H54 (cell line): Measurements from ENCODE around the gene IFNA7.
"Not testable (repeated sequence)": the region's sequence is repeated elsewhere in the genome, so short reads cannot be mapped to it uniquely, and the experiment has no call there.

Experiments
- DNase-seq: peaks from one replicate; pipeline ENCODE4 v3.0.0; 2011; ENCODE audit warnings: low spot score, mixed read lengths; ENCODE audit not compliant: insufficient read length
- FAIRE-seq: peaks from 3 replicates; lab custom pipeline; 2011; peaks lifted over from hg19 to GRCh38; lab: Jason Lieb, UNC
- POLR2A ChIP-seq: IDR thresholded peaks from 2 replicates; pipeline ENCODE4 v1.6.1; 2011; ENCODE audit warnings: low read depth, mild to moderate bottlenecking, low read length

The IFNA7 gene

DNA sequence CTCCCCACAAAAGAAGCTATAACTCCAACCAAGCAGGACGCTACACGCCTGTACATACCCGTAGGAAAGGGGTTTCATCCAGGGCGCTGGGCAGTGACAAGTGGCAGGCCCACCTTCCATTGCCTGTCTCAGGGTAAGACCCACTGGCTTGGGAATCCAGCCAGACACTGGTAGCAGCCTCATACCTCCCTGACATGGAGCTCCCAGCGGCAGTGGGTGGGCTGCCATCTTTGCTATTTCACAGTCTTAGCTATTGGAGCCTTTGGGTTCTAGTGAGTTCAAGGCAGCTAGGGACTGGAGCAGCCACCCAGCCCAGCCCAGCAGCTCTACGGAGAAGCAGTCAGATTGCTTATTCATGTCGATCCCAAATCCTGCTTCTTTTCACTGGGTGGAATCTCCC, 8.3 kb upstream of the IFNA7 start:
- DNase-seq (no peak), FAIRE-seq (no peak)
- TF ChIP-seq POLR2A: no peak

DNA sequence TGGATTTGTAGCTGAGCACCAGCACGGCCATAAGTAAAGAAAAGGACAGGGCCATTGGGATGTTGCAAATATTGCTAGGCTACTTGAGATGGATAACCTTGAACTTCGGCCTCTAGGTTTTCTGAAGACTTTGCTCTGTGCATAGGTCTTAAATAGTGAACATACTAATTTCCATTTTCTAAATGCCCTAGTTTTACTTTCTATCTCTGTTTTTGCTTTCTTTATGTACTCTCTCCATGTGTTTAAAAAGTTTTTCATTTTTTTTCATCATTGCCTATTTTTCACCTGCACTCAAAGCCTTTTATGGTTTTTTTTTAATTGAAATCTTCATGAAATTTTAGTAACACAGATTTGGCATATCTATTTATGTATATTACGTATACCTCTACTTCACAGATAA, 5.0 kb upstream of the IFNA7 start, which contains the start of gene IFNA10:
IFNA10 (minus strand) TSS at position 101 of the 400 bp plus-strand sequence; CDS start at position 55, 46 bp downstream.
- DNase-seq, FAIRE-seq: not testable (repeated sequence)

DNA sequence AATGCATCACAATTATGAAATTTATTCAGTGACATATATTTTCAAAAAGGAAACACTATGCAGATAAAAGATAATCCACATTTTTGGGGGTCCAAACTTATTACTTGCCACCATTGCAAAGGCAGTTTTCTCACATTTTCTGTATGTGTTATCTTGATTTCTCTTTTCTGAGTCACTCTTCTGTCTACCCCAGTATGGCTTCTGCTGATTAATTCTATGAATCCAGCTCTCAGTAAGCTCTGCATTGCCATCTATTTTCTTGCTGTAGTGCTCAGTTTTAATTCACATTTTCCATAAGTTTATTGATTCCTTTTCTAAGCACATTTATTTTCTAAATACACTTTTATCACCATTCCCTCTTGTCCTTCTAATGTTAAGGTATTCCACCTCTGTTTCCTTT, 3.2 kb upstream of the IFNA7 start:
- FAIRE-seq (no peak), DNase-seq (no peak)
- TF ChIP-seq POLR2A: no peak

DNA sequence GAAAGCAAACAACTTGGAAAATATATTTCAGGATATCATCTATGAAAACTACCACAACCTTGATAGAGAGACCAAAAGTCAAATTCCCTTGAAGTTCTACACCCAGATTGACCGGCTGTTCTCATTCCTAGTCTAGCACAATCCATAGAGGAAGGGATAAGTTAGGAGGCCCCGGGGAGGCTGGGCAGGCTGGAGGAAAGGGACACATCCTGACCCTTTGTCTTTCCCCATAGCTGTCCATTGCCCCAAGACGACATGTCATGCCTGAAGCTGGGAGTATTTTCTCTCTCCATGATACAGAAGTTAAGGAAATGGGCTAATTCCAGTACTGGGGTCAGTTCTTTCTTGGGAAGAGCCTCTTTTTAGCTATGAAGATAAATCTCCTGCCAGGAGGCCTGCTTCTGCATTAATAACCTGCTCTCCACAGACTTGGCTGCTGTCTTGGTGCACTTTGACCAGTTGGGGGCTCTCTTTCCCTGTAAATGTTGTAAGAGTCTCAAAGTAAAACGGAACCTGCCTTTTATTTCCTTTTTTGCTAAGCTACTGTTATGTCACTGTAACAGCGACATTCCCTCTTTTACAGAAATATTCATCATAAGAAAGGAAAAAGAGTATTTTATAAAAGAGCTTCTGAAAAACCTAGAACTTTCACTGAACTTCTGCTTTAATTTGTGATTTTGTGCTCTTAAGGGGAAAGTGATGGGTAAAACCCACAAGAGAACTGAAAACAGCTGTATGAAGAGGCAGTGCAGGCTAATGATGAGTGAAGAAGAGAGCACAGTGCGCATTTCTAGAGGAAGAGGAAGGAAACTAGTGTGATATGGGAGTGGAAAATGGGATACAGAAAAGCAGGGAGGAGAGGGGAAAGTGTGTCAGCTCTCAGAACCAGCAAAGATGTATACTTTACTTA, 6.9 kb downstream of the IFNA7 start:
- not testable (repeated sequence) for DNase-seq
- FAIRE-seq: peak; percentile 81

DNA sequence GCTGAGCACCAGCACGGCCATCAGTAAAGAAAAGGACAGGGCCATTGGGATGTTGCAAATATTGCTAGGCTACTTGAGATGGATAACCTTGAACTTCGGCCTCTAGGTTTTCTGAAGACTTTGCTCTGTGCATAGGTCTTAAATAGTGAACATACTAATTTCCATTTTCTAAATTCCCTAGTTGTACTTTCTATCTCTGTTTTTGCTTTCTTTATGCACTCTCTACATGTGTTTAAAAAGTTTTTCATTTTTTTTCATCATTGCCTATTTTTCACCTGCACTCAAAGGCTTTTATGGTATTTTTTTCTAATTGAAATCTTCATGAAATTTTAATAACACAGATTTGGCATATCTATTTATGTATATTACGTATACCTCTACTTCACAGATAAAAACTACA, 14.5 kb downstream of the IFNA7 start, which contains the start of gene IFNA4:
IFNA4 (minus strand) TSS at position 101 of the 400 bp plus-strand sequence; CDS start at position 45, 56 bp downstream.
- not testable (repeated sequence) for DNase-seq, FAIRE-seq

DNA sequence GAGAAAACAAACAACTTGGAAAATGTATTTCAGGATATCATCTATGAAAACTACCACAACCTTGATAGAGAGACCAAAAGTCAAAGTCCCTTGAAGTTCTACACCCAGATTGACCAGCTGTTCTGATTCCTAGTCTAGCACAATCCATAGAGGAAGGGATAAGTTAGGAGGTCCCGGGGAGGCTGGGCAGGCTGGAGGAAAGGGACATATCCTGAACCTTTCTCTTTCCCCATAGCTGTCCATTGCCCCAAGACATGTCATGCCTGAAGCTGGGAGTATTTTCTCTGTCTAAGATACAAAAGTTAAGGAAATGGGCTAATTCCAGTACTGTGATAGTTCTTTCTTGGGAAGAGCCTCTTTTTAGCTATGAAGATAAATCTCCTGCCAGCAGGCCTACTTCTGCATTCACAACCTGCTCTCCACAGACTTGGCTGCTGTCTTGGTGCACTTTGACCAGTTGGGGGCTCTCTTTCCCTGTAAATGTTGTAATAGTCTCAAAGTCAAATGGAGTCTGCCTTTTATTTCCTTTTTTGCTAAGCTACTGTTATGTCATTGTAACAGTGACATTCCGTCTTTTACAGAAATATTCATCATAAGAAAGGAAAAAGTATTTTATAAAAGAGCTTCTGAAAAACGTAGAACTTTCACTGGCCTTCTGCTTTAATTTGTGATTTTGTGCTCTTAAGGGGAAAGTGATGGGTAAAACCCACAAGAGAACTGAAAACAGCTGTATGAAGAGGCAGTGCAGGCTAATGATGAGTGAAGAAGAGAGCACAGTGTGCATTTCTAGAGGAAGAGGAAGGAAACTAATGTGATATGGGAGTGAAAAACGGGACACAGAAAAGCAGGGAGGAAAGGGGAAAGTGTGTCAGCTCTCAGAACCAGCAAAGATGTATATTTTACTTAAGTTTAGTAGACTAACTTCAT, 18.9 kb downstream of the IFNA7 start:
- not testable (repeated sequence) for DNase-seq
- FAIRE-seq: peak; percentile 93

DNA sequence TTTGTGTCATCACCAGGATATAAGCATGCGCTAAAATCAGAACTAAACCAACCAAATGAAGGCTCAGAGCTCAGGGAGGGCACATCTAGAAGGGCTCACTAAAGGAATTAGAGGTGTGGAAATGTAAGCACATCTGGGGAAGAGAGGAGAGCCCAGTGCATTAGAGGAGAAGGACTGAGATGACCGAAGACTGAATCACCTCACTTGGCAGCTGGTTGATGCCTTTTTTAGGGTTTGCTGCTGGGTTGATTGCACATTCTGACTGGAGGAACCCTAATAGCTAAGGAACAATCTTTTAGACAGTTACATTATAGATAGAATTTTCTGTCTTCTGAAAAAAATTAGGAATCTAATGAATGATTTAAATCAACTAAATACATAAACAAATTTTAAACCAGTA, 27.3 kb downstream of the IFNA7 start:
- DNase-seq (no peak), FAIRE-seq (no peak)
- no peak for TF ChIP-seq POLR2A

DNA sequence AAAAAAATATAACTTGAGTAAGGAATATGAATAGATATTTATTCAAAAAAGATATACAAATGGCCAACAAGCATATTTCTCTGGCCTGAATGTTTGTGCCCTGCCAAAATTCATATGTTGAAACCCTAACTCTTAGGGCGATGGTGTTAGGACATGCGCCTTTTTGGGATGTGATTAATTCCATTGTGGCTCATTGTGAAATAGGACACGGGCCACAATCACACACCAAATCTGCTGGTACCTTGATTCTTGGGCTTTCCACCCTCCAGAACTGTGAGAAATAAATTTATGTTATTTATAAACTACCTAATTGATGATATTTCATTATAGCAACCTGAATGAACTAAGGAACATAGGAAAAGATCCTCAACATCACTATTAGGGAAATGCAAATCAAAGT, 29.8 kb downstream of the IFNA7 start:
- FAIRE-seq: no peak
- DNase-seq: no peak
- no peak for TF ChIP-seq POLR2A

DNA sequence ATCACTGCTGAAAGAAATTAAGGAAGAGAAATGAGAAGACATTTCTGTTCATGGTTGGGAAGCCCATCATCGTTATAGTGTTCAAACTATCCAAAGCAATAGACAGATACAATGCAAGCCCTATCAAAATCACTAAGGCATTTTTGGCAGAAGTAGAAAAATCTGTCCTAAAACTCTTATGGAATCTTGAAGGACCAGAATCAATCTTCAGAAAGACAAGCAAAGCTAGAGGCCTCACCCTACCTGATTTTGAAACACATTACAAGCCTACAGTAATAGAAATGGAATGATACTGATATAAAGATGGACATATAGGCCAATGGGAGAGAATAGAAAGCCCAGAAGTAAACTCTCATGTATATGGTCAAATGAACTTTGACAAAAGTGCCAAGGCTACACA, 30.7 kb downstream of the IFNA7 start:
- TF ChIP-seq POLR2A: no peak
- FAIRE-seq: no peak
- DNase-seq: no peak

DNA sequence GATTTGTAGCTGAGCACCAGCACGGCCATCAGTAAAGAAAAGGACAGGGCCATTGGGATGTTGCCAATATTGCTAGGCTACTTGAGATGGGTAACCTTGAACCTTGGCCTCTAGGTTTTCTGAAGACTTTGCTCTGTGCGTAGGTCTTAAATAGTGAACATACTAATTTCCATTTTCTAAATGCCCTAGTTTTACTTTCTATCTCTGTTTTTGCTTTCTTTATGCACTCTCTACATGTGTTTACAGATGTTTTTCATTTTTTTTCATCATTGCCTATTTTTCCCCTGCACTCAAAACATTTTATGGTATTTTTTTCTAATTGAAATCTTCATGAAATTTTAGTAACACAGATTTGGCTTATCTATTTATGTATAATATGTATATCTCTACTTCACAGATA, 35.4 kb downstream of the IFNA7 start, which contains the start of gene IFNA21:
IFNA21 (minus strand) TSS at position 101 of the 400 bp plus-strand sequence; CDS start at position 53, 48 bp downstream.
- not testable (repeated sequence) for FAIRE-seq, DNase-seq

DNA sequence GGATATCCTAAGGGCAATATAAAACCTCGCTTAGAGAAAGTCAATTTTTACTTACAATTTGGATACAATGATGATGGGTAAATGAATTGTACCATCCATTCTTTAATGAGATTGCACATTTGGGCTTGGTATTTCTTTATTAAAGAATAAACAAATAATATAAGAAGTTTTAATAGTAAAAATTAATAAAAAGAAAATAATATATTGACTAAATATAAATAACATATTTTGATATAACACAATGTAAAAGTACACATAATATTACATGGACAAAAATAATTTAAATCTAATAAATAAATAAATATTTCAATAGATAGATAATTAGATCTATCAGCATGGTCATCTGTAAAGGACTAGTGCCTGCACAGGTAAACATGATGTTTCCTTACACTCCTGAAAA, 36.5 kb downstream of the IFNA7 start:
- DNase-seq (no peak), FAIRE-seq (no peak)
- TF ChIP-seq POLR2A: no peak

DNA sequence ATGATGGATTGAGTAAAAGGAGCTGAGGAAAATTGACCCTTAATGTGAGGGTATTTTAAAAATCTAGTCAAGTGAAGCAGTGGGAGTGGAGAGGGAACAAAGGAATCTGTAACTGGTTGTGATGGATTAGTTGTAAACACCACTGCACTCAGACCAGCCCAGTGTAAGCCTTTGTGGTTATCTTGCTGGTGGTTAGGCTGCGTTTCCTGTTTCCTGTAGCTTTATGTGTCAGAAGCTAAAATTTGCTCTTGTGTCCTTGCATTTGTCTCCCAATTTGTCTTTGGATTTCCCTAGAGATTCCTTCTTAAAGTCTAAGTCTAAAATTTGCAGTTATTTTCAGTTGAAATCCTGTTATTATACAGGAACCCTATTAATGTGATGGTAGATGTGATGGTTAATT, 41.8 kb downstream of the IFNA7 start:
- peak; percentile 71 for FAIRE-seq
- TF ChIP-seq POLR2A: no peak
- no peak for DNase-seq

DNA sequence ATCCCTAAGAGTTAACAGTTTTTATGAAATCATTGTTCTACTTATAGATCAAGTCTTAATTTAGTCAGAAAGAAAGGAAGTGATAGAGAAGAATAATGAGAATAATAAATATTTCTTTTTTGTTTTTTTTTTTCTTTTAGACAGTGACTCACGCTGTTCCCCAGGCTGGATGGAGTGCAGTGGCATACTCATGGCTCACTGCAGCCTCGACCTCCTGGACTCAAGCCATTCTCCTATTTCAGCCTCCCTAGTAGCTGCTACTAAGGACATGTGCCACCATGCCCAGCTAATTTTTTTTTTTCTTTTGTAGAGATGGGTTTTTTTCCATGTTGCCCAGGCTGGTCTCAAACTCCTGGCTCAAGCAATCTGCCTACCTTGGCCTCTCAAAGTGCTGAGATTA, 46.5 kb downstream of the IFNA7 start:
- peak; percentile 33 for FAIRE-seq

DNA sequence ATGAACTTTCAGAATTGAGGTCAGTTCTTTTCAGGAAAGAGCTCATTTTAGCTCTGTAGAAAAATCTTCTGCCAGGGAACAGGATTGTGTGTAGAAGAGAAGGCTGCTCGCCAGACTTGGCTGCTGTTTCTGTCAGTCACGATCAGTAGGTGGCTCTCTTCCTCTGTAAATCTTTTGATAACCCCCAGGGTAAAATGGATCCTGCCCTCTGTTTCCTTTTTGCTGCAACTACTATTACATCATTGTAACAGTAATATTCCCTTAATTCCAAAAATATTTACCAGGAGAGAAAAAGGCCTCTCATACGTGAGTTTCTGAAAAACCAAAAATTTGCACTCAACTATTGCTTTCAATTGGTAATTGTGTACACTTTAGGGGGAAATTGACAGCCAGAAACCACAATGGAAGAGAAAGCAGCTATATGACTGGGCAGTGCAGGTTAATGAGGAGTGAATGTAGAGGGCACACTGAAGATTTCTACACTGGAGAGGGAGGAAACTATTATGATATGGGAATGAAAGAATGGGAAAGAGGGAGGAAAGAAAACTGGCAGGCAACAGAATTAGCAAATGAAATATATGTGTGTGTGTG, 47.9 kb downstream of the IFNA7 start:
- TF ChIP-seq POLR2A: no peak
- peak; percentile 91 for FAIRE-seq
- DNase-seq: peak; percentile 12

More for the DNA sequence above, 46.5 kb downstream of the IFNA7 start:
- no peak for DNase-seq
- no peak for TF ChIP-seq POLR2A
